Keratinocyte (primary cell): Measurements from ENCODE around the gene GLT1D1.

Experiments used
- CTCF ChIP-seq, 3 experiments: IDR thresholded peaks in 1 of 3; conservative IDR thresholded peaks in 1 of 3; optimal IDR thresholded peaks in 1 of 3; 2 replicates in 2 of 3; 3 replicates in 1 of 3; pipeline versions ENCODE3 to v1.5.1; 2011; ENCODE audit warnings: low read length in 3 of 3, mild to moderate bottlenecking in 3 of 3, moderate library complexity in 2 of 3, control low read depth in 1 of 3, inconsistent platforms in 1 of 3; ENCODE audit not compliant: insufficient read depth in 2 of 3; ENCODE audit errors: extremely low read depth in 1 of 3
- EZH2 ChIP-seq: IDR thresholded peaks from one replicate; pipeline ENCODE4 v1.6.1; 2012; ENCODE audit warnings: inconsistent platforms, mild to moderate bottlenecking, low read length, moderate library complexity

DNA sequence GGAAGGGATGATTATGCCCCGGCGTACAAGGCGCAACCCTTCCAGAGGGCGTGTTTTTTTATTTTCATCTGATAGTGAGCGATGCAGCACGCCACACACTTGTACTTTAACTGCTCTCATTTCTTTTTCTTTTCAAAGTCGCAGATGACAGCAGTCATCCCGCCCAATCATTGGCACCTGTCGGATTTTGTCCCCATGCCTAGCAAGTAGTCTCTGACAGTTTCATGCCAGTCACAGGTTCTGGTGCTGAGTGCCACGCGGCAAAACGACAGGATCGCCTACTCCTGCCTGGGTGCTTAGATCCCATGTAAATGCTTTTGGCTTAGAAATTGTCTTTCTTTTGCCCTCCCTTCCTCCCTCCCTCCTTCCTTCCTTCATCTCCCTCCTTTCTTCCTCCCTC, 117.7 kb downstream of the GLT1D1 start:
- TF ChIP-seq CTCF (optimal IDR thresholded peaks at IDR 0.05 in 1 of 3, IDR thresholded peaks at IDR 0.05 in 1 of 3, conservative IDR thresholded peaks at IDR 0.05 in 1 of 3; ENCODE audit: extremely low read depth in 1 of 3, insufficient read depth in 2 of 3, low read length in 3 of 3) (no peak), EZH2 (no peak)
